ENCODE data around the gene LRP1B. TPM values are rescaled to one million over a fixed set of nuclear protein-coding genes. Genes with fewer than 3 reads are reported as not detected.

Gene LRP1B
- total RNA-seq, 1 donor from 2014 or later = not detected

DNA sequence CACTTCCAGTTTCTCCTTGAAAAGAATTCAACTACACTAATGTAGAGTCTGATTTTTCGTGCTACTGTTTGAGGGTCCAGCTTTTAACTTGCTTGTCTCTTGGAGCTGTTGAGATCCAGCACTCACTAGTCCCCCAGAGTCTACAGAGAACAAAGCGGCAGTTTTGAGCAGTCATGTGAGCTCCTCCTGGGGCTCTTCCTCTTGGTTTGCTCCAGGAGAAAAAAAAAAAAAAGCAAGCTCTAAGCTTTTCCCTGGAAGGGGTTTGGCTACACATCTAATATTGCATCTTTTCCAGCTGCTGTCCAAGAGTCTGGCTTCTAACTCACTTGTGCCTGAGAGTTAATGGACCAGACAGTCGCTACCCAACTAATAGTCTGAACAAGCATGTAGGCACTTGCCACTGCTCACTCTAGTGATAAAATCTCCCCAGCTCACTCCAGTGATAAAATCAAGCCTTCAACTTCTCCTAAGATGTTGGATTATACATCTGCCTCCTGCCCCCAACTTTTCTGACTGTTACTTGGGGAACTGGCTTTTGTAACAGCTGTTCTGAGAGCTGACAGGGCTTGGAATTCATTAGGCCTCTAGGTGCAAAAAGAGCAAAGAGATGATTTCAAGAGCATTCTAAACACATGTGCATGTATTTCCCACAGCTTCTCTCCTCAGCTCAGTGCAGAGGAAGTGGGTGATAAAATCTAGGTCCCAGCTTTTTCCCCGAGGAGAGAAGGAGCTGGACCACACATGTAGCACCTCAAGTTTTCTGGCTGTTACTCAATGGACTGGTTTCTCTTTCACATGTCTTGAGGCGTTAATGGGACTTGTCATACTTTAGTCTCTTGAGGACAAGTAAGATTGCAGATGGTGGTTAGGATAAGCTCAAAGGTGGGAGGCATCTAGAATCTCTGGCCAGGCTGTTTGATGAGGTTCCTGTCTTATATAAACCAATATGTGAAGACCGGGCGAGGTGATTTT is 750.5 kb downstream of the LRP1B start:
- DNase-seq = no peak
- no peak overlapping the region for H3K4me3 Mint-ChIP-seq
- POLR2A ChIA-PET = no interaction called here
- no peak for ATAC-seq (ENCODE audit: low read depth)
- intact Hi-C loops (cut with micrococcal nuclease) = no loop called here
- no peaks in the 10 kb centered on the region for H3K27me3 Mint-ChIP-seq
- H3K27ac Mint-ChIP-seq = no peak overlapping the region
- no peaks in the 10 kb centered on the region for H3K4me1 Mint-ChIP-seq
- H3K9me3 Mint-ChIP-seq = no peaks in the 10 kb centered on the region
- CTCF ChIA-PET = no interaction called here
- TF ChIP-seq, protein P1, sequence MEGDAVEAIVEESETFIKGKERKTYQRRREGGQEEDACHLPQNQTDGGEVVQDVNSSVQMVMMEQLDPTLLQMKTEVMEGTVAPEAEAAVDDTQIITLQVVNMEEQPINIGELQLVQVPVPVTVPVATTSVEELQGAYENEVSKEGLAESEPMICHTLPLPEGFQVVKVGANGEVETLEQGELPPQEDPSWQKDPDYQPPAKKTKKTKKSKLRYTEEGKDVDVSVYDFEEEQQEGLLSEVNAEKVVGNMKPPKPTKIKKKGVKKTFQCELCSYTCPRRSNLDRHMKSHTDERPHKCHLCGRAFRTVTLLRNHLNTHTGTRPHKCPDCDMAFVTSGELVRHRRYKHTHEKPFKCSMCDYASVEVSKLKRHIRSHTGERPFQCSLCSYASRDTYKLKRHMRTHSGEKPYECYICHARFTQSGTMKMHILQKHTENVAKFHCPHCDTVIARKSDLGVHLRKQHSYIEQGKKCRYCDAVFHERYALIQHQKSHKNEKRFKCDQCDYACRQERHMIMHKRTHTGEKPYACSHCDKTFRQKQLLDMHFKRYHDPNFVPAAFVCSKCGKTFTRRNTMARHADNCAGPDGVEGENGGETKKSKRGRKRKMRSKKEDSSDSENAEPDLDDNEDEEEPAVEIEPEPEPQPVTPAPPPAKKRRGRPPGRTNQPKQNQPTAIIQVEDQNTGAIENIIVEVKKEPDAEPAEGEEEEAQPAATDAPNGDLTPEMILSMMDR (IDR thresholded peaks at IDR 0.05) = no peak
- H3K36me3 Mint-ChIP-seq (ENCODE audit: low read depth) = no peaks in the 10 kb centered on the region

DNA sequence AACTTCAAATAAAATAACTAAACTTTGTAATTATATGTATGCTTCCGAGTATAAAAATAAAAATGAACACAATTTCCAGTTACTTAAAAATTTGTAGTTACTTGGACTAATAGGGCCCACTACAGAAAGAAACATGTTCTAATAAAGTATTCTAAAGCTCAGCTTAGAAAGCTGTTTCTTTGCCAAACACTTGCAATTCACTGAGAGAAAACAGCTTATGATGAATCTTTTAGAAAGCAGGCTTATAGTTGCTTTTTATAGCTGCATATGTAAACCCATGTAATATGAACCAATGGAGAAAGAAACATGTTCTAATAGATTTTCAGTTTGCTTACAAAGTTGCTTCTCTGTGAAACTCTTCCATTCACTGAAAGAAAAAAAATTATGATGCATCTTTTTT is 766.0 kb downstream of the LRP1B start:
- H3K9me3 Mint-ChIP-seq = no peaks in the 10 kb centered on the region
- POLR2A ChIA-PET = no interaction called here
- TF ChIP-seq, protein P1 (IDR thresholded peaks at IDR 0.05) = no peak

DNA sequence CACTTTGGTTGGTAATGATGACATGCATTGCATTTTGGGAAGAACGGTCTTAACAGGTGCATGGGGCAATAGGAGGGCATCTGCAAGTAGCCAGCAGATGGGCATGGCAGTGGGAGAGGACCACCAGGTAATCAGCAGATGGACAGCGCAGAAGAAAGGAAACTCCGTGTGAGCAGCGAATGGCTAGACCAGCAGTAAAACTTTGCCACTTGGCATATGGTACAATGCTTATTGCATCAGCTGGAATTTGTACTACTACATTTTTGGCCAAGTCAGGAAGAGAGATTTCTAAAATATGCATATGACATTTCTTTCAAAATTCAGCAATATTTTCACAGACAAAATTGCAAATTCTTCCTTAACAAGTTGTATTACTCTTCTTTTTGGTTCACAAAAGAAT is 768.5 kb downstream of the LRP1B start:
- H3K27me3 Mint-ChIP-seq = no peaks in the 10 kb centered on the region
- ATAC-seq (ENCODE audit: low read depth) (no peak), DNase-seq (no peak)
- intact Hi-C loops (cut with micrococcal nuclease) = no loop called here
- H3K4me3 Mint-ChIP-seq = no peak overlapping the region
- TF ChIP-seq, protein P1 (IDR thresholded peaks at IDR 0.05) = no peak
- CTCF ChIA-PET = no interaction called here
- H3K9me3 Mint-ChIP-seq = no peaks in the 10 kb centered on the region
- H3K4me1 Mint-ChIP-seq = no peaks in the 10 kb centered on the region
- POLR2A ChIA-PET = no interaction called here
- no peaks in the 10 kb centered on the region for H3K36me3 Mint-ChIP-seq (ENCODE audit: low read depth)
- no peak overlapping the region for H3K27ac Mint-ChIP-seq

More for the DNA sequence above, 766.0 kb downstream of the LRP1B start:
- no peaks in the 10 kb centered on the region for H3K27me3 Mint-ChIP-seq
- intact Hi-C loops (cut with micrococcal nuclease) = no loop called here
- CTCF ChIA-PET = no interaction called here
- H3K4me1 Mint-ChIP-seq = no peaks in the 10 kb centered on the region
- DNase-seq (no peak), ATAC-seq (ENCODE audit: low read depth) (no peak)
- H3K4me3 Mint-ChIP-seq = no peak overlapping the region
- no peak overlapping the region for H3K27ac Mint-ChIP-seq
- H3K36me3 Mint-ChIP-seq (ENCODE audit: low read depth) = no peaks in the 10 kb centered on the region

DNA sequence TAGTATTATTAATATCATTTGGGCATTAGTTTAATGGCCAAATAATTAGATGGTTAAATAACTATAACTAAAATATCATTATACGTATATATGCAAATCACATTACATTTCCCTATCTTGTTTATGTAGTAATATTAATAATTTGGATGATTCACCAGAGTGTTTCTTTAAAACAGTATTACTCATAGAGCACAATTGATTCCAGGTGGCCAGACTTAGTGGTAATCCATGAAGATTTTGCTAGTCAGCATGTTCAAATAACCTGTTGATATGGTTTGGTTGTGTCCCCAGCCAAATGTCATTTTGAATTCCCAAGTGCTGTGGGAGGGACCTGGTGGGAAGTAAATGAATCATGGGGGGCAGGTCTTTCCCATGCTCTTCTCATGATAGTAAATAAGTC is 782.3 kb downstream of the LRP1B start:
- Mint-ChIP-seq H3K27me3 (no peaks in the 10 kb centered on the region), H3K4me3 (no peak overlapping the region), H3K4me1 (no peaks in the 10 kb centered on the region), H3K36me3 (ENCODE audit: low read depth) (no peaks in the 10 kb centered on the region), H3K27ac (no peak overlapping the region), H3K9me3 (no peaks in the 10 kb centered on the region)
- intact Hi-C loops (cut with micrococcal nuclease) = no loop called here
- DNase-seq (no peak), ATAC-seq (ENCODE audit: low read depth) (no peak)
- TF ChIP-seq, protein P1 (IDR thresholded peaks at IDR 0.05) = no peak
- ChIA-PET POLR2A (no interaction called here), CTCF (no interaction called here)

DNA sequence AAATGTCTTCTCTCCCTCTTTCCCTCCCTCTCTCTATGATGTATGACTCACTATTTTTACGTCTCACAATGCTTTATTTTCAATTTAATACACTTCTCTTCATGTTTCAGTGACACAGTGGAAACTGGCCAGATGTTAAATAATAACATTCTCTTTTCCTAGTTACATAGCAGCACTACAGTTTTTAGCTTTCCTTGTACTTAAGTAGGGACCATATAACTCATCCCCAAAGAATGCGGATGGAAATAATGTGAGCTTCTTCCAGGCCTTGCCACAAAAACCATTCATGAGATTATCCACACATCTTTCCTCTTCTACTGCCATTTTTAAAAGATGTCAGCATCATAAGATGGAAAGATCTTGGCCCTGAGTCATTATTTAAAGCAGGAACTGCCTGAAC is 789.4 kb downstream of the LRP1B start:
- CTCF ChIA-PET = no interaction called here
- DNase-seq = no peak
- no peaks in the 10 kb centered on the region for H3K4me1 Mint-ChIP-seq
- H3K27ac Mint-ChIP-seq = no peak overlapping the region
- H3K4me3 Mint-ChIP-seq = no peak overlapping the region
- no peaks in the 10 kb centered on the region for H3K36me3 Mint-ChIP-seq (ENCODE audit: low read depth)
- intact Hi-C loops (cut with micrococcal nuclease) = no loop called here
- no peak for ATAC-seq (ENCODE audit: low read depth)
- H3K9me3 Mint-ChIP-seq = no peaks in the 10 kb centered on the region
- POLR2A ChIA-PET = no interaction called here
- TF ChIP-seq, protein P1 (IDR thresholded peaks at IDR 0.05) = no peak
- no peaks in the 10 kb centered on the region for H3K27me3 Mint-ChIP-seq

Measured in activated B cell treated with CpG ODN at 0.5 μM for 24 hours (primary cell).